Sciatic nerve (tissue), 2 donors: ENCODE data around the gene LRP6. TPM values are rescaled to one million over a fixed set of nuclear protein-coding genes. Genes with fewer than 3 reads are reported as not detected.

Experiments used
- ATAC-seq: fragments of 200-7000 bp; cut with Tn5 transposase; one replicate; pipeline ENCODE4 v1.9.1; 2020; ENCODE audit warnings: mild to moderate bottlenecking, moderate library complexity
- DNase-seq: peaks from one replicate; pipeline ENCODE4 v3.0.0-alpha.2; 2020; ENCODE audit warnings: low spot score
- intact Hi-C: fragments of 100-400 bp; cut with DNase I; formaldehyde crosslinking; loops from one replicate; pipeline ENCODE4 v1.14.2; 2022
- total RNA-seq: library from RNA; stranded (reverse); fragmentation: NEBNext Ultra II Directional; extraction: Animal tissue kit (Norgen Biotek cat#: 25700); gene quantifications from one replicate; pipeline ENCODE4 v1.2.1, GENCODE V29; 2021
- donor health status: DM: no; HTN: no; CAD: no.
- donor health status: DM: no; HTN: no; CAD: no.

The LRP6 gene
- total RNA-seq, 1 donor from 2014 or later: 56.1 TPM

DNA sequence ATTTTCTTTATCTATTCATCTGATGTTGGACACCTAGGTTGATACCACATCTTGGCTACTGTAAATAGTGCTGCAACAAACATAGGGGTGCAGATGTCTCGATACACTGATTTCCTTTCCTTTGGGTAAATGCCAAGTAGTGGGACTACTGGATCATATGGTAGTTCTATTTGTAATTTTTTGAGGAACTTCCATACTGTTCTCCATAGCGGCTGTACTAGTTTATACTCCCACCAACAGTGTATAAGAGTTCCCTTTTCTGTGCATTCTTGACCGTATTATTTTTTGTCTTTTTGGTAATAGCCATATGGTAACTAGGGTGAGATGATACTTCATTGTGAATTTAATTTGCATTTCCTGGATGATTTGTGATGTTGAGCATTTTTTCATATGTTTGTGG is 71.8 kb downstream of the LRP6 start:
- ATAC-seq: no peak
- intact Hi-C loops: no loop called here
- DNase-seq: no peak

DNA sequence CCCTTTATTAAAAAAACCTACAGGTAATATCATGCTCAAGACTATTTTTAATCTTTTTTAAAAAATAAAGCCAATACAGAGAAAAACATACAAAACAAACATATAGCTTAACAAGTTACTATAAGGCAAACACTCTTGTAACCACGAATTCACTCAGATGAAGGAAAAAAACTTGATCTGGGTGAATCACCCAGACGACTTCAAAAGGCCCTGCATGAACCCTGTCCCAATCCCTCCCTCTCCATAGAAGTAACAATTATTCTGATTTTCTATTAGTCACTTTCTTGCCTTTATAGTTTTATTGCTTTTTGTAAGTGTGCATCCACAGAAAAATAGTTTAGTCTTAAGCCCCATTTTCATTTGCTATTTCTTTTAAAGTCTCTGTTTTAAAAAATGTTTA is 72.6 kb downstream of the LRP6 start:
- intact Hi-C loops: no loop called here
- ATAC-seq: no peak
- no peak for DNase-seq

DNA sequence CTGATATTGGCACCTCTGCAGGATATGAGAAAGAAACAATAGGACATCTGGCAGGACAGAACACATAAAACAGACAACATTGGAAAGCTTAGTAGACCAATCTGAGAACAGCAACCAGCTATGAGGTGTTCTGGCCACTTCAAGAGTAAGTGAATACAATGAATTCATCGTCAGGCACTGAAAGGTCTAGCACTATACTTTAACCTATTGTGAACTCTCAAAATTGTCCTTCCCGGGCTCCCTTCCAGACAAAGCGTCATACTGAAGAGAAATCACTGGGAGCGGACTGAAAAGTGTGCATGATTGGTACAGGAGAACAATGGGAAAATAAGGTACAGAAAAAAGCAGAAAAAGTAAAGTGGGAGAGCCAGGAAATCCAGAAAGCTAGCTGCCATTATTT is 75.8 kb downstream of the LRP6 start:
- DNase-seq (no peak), ATAC-seq (no peak)
- intact Hi-C loops: no loop called here

DNA sequence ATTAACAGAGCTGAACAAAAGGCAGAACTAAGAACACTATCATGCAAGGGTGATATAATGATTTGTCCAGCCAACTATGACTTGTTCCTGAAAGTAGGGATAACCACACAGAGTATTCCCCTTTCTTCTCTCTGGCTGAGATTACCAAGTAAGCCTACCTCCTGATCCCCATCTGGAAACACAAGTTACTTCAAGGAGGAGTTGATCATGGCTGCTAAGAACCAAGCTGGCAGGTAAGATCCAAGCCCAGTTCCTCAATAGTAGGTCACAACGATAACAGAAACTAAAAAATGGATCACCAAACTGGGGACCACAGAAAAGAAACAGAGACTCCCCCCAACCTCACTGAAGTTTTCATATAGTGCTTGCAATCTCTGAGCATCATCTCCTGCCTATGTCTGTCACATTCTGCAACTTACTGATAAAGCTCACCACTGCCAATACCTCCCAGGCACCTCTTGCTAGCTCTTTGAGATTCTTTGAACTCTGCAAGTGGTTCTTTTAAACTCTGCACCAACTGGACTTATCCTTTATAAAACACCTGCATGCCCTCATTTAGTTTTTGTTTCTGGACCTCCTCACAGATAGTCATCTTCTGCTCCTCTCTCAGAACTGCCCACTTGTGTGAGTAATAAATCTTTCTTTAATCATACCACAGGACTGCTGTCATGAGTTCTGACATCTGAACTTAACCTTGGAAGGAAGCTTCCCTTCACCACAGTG is 76.6 kb downstream of the LRP6 start:
- DNase-seq (no peak), ATAC-seq (no peak)
- intact Hi-C loops: no loop called here

DNA sequence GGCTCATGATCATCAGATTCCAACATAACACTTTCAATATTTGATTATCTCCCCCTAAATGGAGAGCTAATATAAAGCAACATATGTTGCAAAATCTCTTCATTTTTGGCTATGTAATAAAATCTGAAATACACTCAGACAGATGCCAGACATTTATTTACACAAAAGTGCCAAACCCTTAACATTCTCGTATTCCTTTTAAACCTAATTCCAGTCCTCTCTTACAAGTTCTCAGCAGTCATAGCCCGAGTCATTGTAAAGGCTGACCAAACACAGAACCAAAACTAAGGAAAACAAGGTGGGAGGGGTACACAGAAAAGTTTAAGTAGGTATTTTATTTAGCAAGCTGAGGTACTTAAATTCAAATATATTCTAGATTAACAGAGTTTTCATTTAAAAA is 81.4 kb downstream of the LRP6 start:
- no peak for ATAC-seq
- intact Hi-C loops: no loop called here
- DNase-seq: no peak

DNA sequence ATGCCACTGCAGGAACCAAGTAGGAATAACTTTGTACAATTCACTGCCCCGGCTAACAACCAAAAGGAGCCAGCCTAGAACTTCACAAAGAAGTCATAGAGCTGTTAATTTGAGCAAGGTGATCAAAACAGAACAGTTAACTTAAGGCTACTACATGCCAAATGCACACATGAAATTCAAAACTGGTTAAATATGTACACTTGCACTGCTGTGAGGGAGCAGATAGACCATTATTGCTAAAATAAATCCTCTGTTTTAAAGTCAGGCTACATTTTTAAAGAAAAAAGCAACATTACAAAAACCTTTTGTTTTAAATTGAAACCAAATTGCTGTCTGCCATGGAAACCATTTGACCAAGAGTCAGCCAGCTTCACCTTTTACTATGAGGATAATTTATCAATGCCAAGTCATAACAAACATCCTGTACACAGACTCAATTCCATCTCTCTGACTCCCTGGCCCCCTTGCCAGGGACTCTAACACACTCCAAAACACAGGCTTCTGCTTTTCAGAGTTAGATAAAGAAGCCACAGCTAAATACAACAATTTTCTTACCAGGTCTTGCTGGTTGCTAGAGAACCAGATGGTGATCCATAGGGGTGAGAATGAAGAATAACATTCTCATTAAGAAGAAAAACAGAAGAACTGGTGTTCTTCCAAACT is 84.0 kb downstream of the LRP6 start:
- intact Hi-C loops: no loop called here
- ATAC-seq (peak; percentile 13), DNase-seq (no peak)

DNA sequence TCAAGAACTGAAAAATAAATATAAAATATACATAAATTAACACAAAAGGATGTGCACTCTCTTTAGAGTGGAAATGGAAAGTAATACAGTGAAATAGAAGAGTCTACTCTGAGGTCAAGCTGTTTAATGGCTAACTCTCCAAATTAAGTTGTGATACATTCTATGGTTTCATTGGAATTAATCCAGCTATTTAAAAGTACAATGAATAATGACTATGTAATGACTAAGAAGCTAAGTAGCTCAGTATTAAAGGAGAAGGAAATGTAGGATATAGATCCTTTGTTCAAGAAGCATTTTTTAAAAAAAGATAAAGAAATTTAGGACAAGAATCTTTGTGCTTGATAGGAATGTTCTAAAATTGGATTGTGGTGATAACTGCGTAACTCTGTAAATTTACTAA is 85.3 kb downstream of the LRP6 start:
- ATAC-seq: no peak
- intact Hi-C loops: no loop called here
- DNase-seq: no peak

DNA sequence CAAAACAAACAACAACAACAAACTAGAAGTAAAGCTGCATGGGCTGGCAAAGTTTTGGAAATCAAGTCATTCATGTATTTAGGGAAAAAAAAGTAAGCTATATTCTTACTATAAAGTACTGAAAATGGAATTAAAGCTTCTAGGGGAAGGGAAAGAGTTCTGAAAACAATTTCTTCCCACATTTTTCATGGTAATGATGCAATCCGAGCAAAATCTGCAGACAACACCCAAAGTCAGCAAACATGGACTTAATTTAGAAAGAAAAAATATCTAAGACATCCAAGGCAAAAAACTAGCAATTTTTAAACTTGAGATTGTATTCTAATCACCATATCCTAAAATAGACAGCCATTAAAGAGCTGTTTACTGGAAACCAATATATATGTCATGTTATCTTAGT is 86.3 kb downstream of the LRP6 start:
- ATAC-seq: peak; percentile 59
- DNase-seq: no peak
- intact Hi-C loops: no loop called here

DNA sequence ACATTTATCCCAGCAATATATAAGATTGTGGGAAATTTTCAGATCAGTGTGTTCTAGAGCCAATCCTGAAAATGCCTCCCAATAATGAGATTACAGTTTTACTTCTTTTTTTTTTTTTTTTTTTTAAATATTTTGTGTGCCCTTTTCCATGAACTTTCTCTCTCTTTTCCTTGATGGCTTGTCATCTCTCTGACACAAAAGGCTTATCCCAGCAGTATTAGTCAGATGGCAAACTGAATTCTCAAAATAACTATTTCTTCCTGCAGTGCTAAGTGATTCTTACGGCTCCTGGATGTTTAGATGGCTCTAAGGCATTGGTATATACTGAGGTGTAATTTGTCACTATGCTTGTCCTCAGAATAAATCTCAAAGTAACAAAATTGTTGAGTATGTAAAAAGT is 86.7 kb downstream of the LRP6 start:
- no peak for DNase-seq
- intact Hi-C loops: no loop called here
- ATAC-seq: no peak

DNA sequence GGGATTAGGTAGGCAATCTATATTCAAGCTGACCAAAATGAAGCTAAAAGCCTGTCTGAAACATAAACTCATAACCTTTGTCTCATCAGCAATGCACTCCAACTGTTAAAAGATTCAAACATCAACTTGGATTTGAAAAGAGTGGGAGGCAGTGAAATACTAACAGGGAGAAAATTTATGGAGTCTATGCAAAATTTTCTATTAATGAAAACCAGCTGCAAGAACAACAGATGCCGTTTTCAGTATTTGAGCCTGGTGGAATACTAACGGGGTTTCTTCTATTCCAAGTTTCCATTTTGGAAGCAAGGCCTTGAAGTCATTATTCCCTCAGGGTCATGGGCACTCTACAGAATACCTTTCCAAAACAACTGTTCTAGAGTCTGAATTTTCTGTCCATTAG is 88.3 kb downstream of the LRP6 start:
- ATAC-seq (no peak), DNase-seq (no peak)
- intact Hi-C loops: loop anchor here (10.0 kb wide), 1 partner anchor 86 kb away; the partner anchor contains the start of gene LRP6

DNA sequence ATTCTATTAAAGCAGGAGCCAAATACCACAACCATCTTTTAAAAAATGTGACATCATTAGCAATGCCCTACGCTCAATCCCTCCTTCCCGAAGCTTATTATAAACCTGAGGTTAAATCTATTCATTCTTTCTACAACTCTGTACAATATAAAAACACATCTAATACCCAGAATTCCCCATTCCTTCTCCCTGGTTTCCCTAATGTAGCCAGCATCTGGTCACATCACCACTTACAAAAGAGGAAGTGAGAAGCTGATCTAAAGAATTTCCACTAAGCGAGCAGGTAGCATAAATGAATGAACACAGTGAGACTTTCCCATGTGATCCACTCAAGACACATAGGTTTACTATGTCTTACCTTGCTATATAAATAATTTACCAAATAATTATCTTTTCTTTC is 90.4 kb downstream of the LRP6 start:
- ATAC-seq (no peak), DNase-seq (no peak)
- intact Hi-C loops: loop anchor here (10.0 kb wide), 1 partner anchor 88 kb away; the partner anchor contains the start of gene LRP6

DNA sequence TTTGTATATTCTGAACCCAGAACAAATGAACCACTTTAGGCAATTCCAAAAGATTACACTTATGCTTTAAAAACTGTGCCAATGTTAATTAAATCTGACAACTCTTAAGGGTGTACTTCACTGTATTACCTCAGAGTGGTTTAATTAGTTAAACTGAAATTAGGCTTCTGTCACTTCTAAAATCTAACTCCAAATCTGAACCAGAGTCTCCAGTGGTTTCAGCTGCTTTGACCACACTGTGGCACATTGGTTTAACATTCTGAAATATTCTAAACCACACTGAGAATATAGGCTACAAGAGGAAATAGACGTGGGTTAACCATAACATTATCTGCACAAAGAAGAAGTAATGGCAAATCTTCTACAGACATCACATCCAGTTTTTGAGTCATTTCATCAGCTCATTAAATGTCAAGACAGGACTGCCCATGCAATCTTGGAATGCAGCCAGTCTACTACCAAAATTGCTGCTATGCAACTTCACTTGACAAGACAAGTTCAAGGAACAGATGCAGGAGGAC is 94.8 kb downstream of the LRP6 start:
- ATAC-seq (no peak), DNase-seq (no peak)
- intact Hi-C loops: loop anchor here (10.0 kb wide), 1 partner anchor 93 kb away; the partner anchor contains the start of gene LRP6

DNA sequence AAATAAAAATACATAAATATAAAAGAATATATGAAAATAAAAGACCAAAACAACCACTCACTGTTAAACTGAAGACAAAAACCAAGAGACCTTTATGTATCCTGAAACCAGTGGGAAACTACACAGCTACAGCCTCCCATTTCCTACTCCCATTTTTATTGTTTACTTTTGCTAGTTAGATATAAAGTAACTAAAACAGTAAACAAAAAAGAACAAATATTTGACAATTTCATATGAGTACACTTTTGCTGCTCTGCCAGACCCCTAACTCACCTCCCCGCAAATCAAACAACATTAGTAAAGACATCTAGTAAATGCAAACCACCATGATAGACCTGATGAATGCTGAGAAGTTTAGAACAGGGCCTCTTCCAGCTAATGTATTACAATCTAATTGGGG is 99.0 kb downstream of the LRP6 start:
- intact Hi-C loops: no loop called here
- ATAC-seq (no peak), DNase-seq (no peak)

DNA sequence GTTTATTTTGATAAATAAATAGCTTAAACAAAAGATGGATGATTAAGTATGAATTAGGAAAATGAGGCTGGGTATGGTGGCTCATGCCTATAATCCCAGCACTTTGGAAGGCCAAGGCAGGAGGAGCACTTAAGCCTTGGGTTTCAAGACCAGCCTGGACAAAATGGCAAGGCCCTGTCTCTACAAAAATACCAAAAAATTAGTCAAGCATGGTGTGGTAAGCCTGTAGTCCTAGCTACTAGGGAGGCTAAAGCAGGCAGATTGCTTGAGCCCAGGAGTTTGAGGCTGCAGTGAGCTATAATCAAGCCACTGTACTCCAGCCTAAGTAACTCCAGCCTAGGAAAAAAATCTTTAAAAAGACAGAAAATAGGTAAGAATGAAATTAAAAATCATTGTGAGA is 100.1 kb downstream of the LRP6 start:
- DNase-seq: no peak
- no peak for ATAC-seq
- intact Hi-C loops: no loop called here

DNA sequence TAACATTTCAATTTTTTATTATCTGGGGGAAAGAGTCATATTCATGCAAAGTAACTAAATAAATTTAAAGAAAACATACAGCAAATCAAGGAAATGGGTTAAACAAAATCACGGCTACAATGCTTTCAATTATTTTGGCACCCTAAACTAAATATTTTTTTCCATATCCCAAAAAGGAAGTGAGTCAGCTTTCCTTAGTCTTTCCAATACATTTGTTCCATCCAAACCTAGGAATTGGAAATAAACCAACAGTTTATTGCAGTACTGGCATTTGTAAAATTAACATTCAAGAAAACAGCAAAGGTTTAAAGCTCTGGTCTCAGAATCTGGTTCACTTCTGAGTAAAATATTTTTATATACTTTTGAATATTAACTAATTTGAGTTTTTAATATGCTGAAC is 106.9 kb downstream of the LRP6 start:
- intact Hi-C loops: no loop called here
- DNase-seq (no peak), ATAC-seq (no peak)

DNA sequence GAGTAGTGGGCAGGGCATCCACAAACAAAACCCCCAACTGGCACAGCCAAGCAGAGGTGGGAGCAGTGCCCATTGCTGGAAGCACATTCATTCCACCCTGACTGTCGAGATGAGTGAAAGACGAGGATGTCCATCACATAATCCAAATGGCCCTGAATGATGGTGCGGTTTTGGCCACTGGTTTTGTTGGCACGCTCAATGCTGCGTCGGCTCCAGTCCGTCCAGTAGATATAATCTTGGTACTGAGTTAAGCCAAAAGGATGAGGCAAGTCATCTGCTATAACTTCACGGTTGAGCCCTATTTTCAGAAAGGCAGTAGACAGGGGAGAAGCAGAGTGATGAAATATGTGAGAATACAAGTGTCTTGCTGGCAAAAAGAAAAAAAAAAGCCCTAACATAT is 108.0 kb downstream of the LRP6 start:
- peak; percentile 86 for ATAC-seq
- no peak for DNase-seq
- intact Hi-C loops: no loop called here

DNA sequence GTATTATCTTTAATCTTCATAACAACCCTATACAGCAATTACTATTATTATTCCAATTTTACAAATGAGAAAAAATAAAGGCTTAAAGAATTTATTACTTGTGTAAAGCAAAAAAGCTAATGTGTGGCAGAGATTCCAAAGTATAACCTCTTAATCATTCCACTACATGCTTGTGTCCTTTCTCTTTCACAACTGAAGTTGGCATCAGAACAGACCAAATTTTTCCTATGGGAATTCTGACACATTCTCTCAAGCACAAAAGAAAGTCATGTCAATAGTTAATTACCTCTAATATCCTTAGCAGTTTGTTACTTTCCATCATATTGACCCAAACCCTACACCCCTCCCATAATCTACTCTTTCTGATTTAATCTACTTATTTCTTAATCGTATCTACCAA is 109.4 kb downstream of the LRP6 start:
- intact Hi-C loops: no loop called here
- ATAC-seq (no peak), DNase-seq (no peak)

DNA sequence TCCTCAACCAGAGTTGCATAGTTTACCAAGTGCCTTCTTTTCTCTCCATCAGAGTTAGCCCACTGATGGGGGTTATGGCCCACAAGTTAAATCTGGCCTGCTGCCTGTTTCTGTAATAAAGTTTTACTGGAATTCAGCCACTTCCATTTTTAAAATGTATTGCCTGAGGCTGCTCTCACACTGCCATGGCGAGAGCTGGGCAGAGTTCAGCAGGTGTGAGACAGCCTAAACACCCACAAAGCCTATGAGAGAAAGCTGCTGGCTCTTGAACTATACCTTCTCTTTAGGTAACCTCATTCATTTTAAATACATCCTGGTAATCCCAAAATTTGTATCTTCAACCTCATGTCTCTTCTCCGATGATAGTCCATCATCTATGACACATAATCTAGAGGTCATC is 110.0 kb downstream of the LRP6 start:
- DNase-seq: no peak
- intact Hi-C loops: no loop called here

DNA sequence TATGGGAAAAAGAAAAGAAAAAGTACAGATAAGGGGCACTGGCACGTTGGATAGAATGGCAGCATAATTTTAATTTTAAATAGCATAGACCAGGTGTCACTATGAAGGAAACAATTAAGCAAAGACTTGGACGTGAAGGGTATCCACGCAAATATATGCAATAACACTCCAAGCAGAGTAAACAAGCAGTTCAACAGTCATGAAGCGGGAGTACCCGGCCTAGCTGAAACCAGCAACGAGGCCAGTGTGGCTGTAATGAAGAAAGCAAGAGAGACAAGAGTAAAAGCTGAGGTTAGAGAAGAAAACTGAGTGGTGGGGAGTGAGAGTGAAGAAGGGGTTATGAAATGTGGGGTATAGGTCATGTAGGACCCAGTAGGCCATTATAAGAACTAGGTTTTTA is 110.7 kb downstream of the LRP6 start:
- no peak for DNase-seq
- no peak for ATAC-seq
- intact Hi-C loops: no loop called here

More for the DNA sequence above, 110.0 kb downstream of the LRP6 start:
- ATAC-seq: no peak

DNA sequence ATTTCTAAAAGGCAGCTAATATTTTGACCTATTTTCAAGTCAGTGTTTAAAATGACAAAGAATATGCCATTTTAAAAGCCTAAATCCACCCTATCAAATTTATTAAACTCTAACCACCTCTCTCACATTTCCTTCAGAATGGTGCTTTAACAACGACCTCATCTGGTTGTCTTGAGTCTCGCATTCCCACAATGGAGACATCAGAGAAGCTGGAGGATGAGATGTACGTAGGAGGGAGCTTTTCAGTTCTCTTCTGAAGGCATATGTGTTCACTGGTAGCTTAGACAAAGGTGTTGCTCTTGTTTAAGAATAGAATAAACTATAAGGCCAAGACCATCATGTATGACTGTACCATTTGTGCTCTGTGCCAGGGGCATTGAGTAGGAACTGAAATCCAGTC is 113.2 kb downstream of the LRP6 start:
- ATAC-seq (no peak), DNase-seq (no peak)
- intact Hi-C loops: no loop called here

DNA sequence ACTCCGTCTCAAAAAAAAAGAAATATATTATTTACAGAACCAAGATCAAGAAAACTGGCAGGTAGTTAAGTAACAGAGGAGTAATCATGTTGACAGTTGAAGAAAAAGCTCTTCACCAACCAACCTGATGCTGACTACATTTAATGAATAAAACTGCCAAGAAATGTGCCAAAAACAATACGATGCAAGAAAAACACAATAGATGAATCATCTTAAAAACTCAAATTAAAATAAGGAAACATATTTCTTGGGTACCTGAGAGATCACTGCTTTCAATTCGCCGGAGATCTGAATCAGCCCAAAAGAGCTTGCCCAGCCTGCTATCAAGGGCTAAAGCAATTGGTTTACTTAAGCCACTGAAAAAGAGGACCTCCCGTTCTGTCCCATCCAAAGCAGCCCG is 119.7 kb downstream of the LRP6 start:
- DNase-seq: no peak
- intact Hi-C loops: no loop called here
- no peak for ATAC-seq
